ENCODE measurements around the gene CSNK1E.

DNA sequence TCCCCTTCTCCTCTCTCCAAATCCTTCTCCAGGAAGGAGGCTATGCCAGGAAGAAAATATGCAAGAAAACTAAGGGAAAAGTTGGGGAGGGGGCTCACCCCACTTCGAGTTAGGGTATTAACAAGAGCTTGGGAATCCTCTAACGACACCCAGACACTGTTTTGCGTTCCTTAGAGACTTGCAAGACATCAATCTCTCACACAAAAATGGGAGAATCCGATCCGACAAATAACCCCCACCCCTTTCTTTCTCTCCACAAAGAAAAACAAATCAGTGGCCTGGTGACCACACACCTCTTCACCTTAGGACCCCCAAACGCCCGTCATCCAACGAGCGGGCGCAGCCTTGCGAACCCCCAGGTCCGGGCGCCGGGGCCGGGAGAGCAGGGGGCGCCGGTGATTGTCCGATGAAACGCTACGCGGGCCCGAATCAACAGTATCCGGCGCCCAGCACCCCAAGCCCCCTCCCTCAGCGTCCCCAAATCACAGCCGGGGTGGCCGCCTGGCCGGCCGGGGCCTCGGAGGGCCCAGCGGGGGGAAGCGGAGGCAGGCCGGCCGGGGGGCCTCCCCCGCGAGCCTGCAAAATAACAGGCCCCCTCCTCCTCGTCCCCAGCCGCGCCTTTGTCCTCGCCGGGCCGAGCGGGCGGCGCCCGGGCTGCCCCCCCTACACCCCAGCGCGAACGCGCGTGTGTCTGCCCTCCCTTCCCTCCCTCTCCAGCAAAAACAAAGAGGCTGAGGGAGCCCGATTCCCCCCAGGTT lies 690 bp downstream of the CSNK1E start:
- no peak for TF ChIP-seq EZH2phosphoT487 (IDR thresholded peaks at IDR 0.05; ENCODE audit: borderline replicate concordance, low read length)
- TF ChIP-seq CTCF (IDR thresholded peaks at IDR 0.05; ENCODE audit: low read depth, low read length, poor library complexity, severe bottlenecking), result no peak
